ENCODE measurements around the gene PARP11.

Gene PARP11

GRCh38 chr12:3792623-3793288 lies 80.4 kb downstream of the PARP11 start:
- no peak overlapping the region for H3K4me3 ChIP-seq (ENCODE audit: low read depth, low read length)
- H3K9me3 ChIP-seq (ENCODE audit: severe bottlenecking), result peaks cover 2% of the 10 kb centered on the region
- no peak overlapping the region for H3K27ac ChIP-seq
- no peak for TF ChIP-seq CTCF (IDR thresholded peaks at IDR 0.05; ENCODE audit: low read depth, low read length)
- no peaks in the 10 kb centered on the region for H3K27me3 ChIP-seq (ENCODE audit: insufficient read depth, low read depth, severe bottlenecking)
- H3K36me3 ChIP-seq, result no peaks in the 10 kb centered on the region
- DNase-seq, result no peak

GRCh38 chr12:3791256-3791874 lies 81.8 kb downstream of the PARP11 start:
- DNase-seq, result no peak
- H3K4me3 ChIP-seq (ENCODE audit: low read depth, low read length), result no peak overlapping the region
- H3K27me3 ChIP-seq (ENCODE audit: insufficient read depth, low read depth, severe bottlenecking), result no peaks in the 10 kb centered on the region
- peaks cover 2% of the 10 kb centered on the region for H3K9me3 ChIP-seq (ENCODE audit: severe bottlenecking)
- no peaks in the 10 kb centered on the region for H3K36me3 ChIP-seq
- H3K27ac ChIP-seq, result no peak overlapping the region
- TF ChIP-seq CTCF (IDR thresholded peaks at IDR 0.05; ENCODE audit: low read depth, low read length), result no peak

GRCh38 chr12:3790642-3791041 lies 82.6 kb downstream of the PARP11 start:
- DNase-seq, result no peak
- Histone ChIP-seq H3K36me3 (no peaks in the 10 kb centered on the region), H3K27me3 (ENCODE audit: insufficient read depth, low read depth, severe bottlenecking) (no peaks in the 10 kb centered on the region), H3K27ac (no peak overlapping the region), H3K9me3 (ENCODE audit: severe bottlenecking) (peaks cover 3% of the 10 kb centered on the region), H3K4me3 (ENCODE audit: low read depth, low read length) (no peak overlapping the region)
- TF ChIP-seq CTCF (IDR thresholded peaks at IDR 0.05; ENCODE audit: low read depth, low read length), result no peak

- no peak for TF ChIP-seq CTCF (IDR thresholded peaks at IDR 0.05; ENCODE audit: low read depth, low read length)
- H3K27me3 ChIP-seq (ENCODE audit: insufficient read depth, low read depth, severe bottlenecking), result no peaks in the 10 kb centered on the region
These were observed 83.4 kb downstream of the PARP11 start for GRCh38 chr12:3789838-3790237.

GRCh38 chr12:3777206-3777809 lies 95.9 kb downstream of the PARP11 start:
- Histone ChIP-seq H3K27ac (no peak overlapping the region), H3K4me3 (ENCODE audit: low read depth, low read length) (no peak overlapping the region), H3K9me3 (ENCODE audit: severe bottlenecking) (no peaks in the 10 kb centered on the region), H3K36me3 (no peaks in the 10 kb centered on the region), H3K27me3 (ENCODE audit: insufficient read depth, low read depth, severe bottlenecking) (no peaks in the 10 kb centered on the region)
- DNase-seq, result no peak
- peak; percentile 73 for TF ChIP-seq CTCF (IDR thresholded peaks at IDR 0.05; ENCODE audit: low read depth, low read length)

More at GRCh38 chr12:3789838-3790237, 83.4 kb downstream of the PARP11 start:
- no peak overlapping the region for H3K27ac ChIP-seq
- no peaks in the 10 kb centered on the region for H3K36me3 ChIP-seq
- H3K9me3 ChIP-seq (ENCODE audit: severe bottlenecking), result peaks cover 6% of the 10 kb centered on the region
- H3K4me3 ChIP-seq (ENCODE audit: low read depth, low read length), result no peak overlapping the region
- DNase-seq, result no peak

All from WERI-Rb-1 (cell line).